EL (cell line): ENCODE data around the gene RRAGC.
"Not testable (repeated sequence)": the region's sequence is repeated elsewhere in the genome, so short reads cannot be mapped to it uniquely, and the experiment has no call there.

Experiments used
- DNase-seq: peaks from one replicate; pipeline ENCODE4 v3.0.0-alpha.2; 2016

The RRAGC gene

DNA sequence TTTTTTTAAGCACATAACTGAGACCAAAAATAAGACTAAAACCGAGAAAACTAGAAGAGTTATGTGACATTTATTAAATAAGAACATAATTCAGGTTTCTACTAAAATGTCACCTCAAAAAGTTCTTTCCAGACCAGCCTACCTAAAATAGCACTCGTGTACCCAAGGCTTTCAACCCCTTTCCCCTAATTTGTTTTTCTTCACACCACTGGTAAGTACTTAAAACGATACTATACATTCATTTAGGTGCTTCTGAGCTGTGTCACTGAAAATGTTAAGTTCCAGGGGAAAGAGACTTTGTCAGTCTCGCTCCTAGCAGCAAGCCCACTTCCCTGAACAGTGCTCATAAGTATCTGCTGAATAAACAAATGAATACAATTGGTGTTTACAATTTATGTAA, 6.8 kb downstream of the RRAGC start:
- DNase-seq: no peak

DNA sequence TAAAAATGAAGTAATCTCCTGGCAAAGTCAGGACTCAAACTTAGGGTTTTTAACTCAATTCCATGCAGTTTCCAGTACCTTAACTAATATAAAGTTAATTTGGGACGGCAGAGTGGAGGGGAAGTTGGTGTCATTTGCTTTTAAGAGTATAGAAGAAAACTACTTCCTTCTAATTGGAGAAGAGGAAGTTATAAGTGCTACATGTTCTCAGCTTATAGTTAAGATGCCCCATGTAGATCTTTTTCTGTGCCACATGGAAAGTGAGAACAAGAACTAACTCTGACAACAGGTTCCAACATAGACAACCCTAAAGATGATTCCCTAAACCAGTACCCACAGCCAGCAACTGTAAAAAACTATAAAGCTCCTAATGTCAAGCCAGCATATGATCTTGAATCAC, 11.5 kb downstream of the RRAGC start:
- DNase-seq: no peak

DNA sequence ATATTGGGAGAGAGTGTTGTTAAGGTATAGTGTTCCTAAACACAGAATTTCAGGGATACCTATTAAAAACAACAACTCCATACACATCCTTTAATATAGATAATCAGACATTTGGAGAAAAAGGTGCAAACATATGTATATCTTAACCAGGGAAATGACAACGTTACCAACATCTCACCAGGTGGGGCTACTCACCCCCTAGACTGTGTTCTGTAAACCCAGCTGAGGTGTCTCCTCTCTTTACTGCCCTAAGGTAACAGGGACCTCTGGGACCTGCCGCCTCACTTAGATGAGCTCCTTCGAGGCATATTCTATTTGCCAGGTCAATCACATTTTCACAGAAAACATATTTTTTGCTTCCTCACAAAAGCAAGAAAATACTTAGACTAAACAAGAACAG, 13.4 kb downstream of the RRAGC start:
- no peak for DNase-seq

DNA sequence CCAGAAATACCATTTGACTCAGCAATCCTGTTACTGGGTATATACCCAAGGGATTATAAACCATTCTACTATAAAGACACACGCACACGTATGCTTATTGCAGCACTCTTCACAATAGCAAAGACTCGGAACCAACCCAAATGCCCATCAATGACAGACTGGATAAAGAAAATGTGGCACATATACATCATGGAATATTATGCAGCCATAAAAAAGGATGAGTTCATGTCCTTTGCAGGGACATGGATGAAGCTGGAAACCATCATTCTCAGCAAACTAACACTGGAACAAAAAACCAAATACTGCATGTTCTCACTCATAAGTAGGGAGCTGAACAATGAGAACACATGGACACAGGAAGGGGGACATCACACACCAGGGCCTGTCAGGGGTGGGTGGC, 14.5 kb downstream of the RRAGC start:
- not testable (repeated sequence) for DNase-seq

DNA sequence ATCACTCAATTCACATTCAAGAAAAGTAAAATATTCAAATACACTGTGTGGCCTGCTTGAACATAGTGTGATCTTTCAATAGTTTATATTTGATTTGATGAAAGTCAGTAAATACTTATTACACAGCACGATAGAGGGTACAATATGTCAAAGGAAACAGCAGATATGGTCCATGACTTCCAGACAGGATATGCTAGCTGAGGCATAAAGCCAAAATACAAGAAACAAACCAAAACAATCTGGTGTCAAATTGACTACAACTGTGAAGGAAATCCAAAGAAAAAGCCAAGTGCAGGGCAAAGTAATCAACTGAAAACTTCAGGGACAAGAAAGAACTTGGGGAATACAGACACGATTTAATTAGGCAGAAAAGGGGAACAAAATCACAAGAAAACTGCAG, 19.3 kb downstream of the RRAGC start:
- DNase-seq: no peak

DNA sequence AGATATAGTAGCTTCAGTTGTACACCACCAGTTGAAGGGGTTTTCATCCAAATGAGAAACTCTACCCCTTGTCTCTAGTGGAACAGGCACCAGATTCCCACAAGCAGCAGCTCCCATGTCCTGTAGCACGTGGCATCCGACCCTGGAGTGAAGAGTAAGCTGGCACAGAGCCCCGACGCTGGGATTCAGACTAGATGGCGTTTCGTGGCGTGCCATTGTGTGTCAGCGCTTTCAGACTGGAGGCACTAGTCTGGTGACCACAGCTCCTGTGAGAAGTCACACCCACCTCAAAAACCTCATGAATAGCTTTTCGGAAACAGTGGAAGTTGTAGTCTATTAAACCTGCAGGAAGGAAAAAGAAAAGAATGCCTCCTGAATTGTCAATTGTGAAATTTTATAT, 20.2 kb downstream of the RRAGC start:
- no peak for DNase-seq

DNA sequence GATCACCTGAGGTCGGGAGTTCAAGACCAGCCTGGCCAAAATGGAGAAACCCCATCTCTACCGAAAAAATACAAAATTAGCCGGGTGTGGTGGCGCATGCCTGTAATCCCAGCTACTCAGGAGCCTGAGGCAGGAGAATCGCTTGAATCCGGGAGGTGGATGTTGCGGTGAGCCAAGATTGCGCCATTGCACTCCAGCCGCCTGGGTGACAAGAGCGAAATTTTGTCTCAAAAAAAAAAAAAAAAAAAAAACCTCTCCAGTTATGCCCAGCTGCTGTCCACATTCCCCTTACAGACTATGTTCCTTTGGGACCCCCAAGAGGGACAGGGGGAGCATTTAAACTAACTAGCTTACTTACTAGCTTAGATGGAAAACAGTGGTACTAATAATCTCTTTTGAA, 23.3 kb downstream of the RRAGC start:
- DNase-seq: not testable (repeated sequence)

DNA sequence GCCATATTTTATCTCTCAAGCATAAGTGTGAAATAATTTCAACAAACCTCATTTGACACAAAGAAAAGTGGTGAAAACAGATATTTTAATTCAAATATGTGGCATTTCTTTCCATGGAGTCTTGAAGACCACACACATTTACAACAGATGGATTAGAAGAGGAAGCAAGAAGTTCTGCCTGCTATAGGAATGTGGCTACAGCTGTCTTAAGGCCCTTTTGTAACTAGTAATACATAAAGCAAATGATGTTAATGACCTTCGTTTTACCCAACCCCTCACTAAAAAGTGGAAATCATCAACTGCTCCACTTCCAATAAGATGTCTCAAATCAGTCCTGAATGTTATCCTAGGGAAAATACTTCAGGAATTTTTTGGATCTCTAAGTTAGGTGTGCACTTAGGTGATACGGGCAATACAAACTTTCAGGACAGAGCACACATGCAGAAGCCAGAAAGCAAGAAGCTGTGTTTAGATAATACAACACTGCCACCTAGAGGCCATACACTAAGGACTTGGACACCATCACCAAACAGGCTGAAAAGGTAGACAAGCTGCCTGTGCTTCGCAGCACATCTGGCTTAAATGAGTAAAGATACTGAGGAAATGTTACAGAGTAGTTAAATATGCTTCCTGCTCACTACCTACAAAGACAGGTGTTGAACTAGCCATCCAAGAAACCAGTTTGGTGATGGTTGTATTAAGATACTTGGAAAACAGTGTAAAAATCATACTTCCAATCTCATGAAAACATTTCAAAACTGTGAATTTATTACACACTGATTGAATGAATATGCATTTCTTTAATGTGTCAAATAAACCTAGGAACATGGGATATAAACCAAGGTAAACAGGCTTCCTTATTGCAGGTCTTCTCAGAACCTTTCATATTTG, 24.4 kb downstream of the RRAGC start:
- DNase-seq: peak; percentile 77

DNA sequence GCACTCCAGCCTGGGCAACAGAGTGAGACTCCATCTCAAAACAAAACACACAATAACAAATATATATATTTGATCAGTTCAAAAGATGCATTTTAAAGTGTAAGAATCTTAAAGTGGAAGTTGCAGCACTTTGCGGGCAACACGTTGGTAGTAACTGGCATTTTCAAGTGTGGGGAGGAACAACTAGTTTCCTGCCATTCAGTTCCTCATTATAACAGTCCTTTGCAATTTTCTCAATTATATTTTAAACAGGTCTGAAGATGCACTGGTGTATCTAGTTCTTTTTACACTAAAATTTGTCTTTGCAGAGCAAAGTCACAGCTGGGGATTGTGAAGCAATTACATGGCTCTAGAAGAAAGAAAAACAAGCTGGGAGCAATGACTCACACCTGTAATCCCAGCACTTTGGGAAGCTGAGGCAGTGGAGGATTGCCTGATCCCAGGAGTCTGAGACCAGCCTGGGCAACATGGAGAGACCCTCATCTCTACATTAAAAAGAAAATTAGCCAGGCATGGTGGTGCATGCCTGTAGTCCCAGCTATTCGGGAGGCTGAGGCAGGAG, 25.3 kb downstream of the RRAGC start:
- DNase-seq: no peak

DNA sequence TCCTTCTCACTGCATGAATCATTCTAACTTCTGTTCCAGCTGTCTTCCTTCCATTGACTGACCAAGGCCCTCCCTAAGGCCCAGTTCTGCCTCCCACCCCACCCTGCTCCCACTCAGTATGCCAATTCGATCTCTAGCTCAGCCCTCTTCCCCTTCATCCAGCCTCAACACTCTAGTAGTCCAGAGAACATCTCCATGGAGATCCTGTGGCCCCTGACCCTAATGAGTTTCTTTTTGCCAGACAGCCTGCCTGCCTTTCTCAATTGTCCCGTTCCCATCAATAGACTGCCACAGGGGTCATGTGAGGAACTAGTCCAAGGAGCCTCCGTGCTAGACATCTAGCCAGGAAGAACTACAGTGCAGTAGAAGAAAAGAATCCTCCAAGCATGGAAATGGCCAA, 26.4 kb downstream of the RRAGC start:
- DNase-seq: no peak

DNA sequence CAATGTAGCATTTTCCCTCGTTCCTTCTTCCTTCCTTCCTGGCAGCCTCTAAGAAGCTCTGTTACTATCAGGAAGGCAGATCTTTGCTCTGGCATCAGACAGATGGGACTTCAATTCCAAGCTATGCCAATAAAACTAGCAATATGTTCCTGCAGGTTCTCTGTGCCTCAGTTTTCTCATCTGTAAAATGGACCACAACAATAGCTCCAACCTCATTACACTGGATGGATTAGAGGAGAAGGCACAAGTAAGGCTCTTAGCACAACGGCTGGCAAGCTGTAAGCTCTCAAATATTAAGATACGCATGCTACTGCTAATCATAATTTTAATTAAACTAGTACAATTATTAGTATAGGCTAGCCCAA, 27.2 kb downstream of the RRAGC start:
- no peak for DNase-seq

DNA sequence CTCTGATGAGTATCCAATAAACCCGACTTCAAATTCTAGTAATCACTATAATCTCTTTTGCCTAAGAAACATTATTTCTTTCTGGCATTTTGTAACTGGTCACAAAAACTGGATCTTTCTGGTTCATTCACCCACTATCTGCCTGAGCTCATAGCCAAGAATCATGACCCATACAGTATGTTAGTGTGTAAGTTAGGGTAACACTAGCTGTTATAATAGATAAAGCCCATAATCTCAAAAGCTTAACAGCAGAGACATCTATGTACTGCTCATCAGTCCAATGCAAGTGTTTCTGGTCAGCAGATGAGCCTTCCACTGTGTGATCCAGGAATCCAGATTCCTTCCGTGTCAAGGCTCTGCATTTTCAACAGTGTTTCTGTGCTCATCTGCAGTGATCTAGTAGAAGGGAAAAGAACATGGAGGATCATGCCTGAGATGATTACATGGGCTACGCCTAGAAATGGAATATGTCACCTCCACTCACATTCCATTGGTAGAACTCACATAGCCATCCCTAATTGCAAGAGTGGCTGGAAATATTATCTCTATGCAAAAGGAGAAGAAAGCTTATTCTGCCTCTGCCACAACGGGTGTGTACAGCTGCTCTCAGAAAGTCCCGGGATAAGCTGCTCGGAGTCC, 27.7 kb downstream of the RRAGC start:
- DNase-seq: peak; percentile 12

DNA sequence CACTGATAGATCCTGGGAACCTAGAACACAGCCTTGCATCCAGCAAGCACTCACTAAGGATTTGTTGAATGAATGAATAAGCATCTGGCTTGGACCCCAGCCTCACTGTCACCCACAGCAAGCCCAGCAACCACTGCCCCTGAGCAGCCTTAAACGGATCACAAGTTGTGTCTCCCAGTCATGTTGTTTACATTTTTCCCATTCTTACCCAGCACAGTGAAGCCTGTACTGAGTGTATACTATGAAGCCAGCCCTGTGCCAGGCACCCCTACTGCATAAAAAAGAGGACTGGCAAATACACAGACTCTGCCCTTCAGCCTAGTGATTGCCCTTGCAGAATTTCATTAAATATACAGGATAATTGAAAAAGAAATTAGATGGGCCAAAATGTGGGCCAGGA, 30.2 kb downstream of the RRAGC start:
- no peak for DNase-seq

DNA sequence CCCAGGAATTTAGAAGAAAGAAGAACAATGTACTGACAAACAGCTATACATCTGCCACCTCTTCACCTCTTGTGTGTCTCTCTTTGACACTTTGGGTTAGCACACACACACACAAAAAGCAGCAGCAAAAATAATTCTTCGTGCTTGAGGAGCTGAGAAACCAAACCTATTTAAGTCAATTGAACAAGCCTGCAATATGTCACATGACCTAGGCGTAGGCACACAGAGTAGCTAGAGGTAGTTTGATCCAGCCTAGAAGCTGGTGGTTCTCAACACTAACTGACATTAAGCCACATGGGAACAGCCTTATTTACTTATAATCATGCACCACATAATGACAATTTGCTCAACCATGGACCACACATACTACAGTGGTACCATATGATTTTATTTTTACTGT, 32.3 kb downstream of the RRAGC start:
- DNase-seq: no peak

DNA sequence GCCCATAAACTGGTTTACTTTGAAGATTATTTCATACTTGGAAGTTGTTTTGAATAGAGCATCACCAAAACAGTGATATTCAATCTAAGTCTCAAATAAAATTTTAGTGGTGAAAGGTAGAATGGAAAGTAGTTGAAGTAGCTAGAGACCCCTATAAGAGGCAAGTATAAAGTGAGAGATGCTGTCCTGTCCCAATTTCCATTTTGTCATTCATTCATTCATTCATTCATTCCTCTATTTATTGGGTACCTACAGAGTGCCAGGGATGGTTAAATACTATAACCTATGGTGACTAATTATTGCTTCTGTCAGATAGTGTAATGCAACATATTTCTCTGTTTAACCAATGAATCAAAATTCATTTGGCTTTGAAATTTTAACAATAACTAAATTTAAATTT, 32.7 kb downstream of the RRAGC start:
- DNase-seq: no peak

DNA sequence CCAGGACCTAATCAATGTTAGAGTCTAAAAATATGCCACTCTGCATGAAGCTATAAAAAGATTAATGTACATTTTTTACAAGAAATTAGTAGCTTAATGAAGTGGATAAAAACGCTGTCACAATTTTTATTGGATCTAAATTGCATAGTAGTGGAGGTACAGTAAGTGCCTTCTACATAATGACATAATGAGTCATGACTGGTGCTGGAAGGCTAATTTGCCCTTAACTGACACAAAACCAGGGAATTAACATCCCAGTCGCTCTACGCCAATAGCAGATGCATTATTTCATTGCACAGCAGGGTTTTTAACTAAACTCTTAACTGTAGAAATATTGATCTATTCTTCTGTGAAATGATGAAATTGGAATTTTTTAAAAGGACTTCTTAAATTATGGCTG, 33.3 kb downstream of the RRAGC start:
- no peak for DNase-seq

DNA sequence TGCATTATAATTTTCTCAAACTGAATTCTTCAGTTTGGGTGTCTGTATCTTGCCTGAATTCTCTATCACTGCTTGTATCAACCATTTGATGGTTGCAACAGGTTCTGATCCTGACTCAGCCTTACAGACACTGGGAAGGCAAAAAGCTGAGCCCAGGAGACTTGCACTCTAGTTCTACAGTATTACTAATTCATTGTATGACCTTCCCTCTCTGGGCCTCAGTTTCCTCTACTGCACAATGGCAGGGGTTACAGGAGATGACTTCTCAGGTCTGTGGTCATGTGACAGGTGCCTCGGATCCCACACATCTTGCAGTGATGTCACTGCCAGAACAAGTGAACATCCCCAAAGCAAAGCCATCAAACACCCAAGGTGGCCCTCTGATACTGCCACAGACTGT, 38.7 kb downstream of the RRAGC start:
- no peak for DNase-seq

DNA sequence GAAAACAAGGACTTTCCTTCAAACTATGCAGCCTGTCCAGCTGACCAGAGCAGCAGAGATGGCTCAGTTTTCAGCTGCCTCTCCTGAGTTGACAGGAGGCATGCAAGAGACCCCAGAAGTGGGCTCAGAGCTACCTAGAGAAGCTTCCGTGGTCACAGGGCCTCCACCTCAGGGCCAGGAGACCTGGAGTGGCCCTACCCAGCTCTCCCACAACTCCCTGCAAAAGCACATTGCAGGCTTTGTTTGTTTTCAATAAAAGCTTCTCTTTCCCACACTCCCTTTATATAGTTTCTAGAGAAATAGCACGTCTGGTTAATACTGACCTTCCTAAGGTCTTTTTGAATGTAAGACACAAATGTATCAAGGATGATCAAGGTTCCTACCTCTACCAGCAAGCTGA, 40.1 kb downstream of the RRAGC start:
- no peak for DNase-seq

DNA sequence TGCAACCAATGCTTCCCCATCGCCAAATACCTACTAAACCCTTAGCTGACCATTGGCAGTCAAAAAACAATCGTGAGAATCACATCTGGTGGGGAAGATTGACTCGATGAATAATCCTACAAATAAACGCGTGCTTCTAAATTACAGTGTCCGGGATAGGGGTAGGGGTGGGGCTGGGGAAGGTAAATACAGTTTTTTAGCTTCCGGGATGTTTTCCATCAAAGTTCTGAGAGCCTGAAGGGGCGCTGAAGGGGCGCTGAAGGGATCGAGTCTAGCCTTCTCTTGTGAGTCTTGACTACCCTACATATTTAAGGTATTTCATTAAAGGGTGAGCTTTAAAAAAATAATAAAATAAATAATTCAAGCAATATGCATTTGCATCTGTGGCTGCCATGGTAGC, 40.5 kb downstream of the RRAGC start:
- DNase-seq: no peak

DNA sequence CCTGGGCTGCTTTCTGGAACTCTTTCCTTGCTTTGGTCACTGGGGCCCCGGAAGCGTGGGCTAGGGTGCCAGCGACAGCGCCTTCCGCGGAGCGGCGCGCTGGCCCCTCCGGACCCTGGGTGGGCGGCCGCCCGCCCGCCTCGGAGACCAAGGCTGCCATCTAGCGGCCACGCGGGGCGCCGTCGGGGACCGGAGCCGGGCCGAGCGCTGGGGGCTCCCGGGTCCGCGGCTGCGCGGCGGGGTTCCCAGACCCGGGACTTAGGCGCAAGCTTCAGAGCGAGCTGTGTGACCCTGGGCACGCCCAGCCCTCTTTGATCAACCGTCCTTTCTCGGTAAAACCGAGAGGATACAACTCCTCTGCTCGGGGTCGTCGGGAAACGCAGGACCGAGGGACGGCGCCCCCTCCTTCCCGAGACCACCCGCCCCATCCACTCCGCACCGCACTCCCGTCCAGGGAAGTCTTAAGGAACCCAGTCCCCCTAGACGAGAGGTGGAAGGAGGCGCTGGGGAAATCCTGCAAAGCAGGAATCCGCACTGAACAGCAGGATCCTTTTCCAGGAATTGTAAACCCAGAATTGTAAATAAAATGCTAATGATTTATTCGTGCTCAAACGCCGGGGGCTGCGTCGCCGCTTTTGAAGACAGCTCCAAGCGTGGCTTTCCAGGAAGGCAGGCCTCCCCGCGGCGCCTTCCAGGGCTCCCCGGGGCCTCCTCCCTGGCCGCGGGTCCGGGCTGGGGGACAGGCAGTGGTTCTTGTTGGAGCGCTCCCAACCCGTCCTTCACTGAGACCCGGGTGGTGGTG, 41.2 kb downstream of the RRAGC start:
- peak; percentile 18 for DNase-seq

DNA sequence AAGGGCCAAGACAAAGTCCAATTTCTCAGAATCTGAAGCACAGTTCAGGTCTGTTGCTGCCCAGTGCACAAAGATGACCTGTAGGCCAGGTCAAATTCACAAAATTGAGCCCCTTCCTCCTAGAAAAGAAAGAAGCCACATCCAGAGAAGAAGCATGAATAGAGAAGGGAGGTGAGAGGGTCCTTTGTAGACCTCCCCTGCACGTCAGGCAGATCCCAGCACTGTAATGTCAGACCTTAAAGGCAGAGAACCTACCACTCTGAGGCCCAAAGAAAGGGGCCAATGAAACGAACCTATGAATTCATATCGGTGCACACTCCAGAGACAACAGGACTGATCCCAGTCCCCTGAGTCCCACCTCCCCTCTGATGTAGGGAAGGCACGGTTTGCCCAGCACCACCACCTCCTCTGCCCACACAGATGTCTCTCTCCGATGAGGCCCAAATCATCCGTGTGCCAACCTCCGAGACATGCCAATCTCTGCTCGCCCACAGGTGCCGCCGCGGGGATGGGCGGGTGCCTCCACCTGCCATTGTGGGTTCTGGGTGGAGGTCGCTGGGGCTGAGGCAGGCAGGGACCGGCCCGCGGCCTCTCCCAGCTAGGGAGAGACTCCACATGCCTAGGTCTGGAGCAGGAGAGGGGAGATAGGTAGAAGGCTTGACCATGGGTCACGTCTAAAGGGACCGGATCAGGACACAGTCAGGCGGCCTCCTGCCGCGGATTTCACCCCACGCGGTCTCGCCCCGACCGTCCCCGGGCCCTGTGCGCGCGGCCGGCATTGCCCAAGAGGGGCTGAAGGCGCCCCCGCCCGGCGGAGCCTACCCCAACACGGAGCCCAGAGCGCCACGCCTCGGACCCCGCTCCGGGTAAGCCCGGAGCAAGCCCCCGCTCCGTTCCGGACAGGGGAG, 42.1 kb downstream of the RRAGC start:
- DNase-seq: no peak

DNA sequence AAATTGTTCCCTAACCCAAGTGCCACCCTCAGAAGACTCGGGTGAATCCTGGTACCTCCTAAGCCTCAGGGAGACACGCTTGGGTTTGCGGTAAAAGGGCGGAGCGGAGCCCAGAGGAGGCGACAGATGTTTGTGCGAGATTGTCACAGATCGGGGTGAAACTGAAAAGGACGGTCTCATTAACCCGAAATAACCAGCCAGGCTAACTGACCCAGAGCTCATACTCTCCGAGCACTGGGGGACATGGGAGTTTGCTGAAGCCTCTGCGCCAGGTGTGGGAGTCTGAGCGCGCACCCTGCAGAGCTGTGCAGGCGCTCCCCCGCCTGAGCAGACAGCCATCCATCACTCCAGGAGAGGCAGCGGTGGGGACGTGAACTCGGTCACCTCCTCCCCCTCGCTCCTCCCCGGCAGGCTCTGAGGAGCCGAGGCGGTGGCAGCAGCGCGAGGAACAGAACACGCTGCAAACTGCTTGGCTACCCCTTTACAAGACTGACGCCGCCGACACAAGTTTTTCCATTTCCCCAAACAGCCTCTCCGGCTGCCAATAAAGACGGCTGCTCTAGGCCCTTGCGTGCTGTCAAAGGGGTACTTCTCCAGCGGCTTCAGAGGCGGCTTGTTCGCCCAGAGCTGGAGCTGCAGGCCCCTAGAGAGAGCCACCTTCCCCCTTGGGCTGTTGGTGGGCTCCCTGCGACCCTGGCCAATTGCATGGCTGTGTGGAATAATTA, 43.5 kb downstream of the RRAGC start:
- DNase-seq: no peak
